ENCODE results near the gene TTC24. TPM values are rescaled to one million over a fixed set of nuclear protein-coding genes. Genes with fewer than 3 reads are reported as not detected.

TTC24 gene
- total RNA-seq: under 1 TPM in 1 of 2 donors, not detected in 1; 0.28 TPM
- long read RNA-seq: 0 reads

- no peak for ATAC-seq
- intact Hi-C loops (cut with DNase I, micrococcal nuclease): no loop called here
- DNase-seq: no peak
Measured at GRCh38 chr1:156579472-156579871, at the start of gene TTC24. Gene TTC24 (plus strand): TSS chr1:156579723. CDS start chr1:156581365, 1,642 bp downstream.

- DNase-seq (no peak), ATAC-seq (no peak)
- intact Hi-C loops (cut with DNase I, micrococcal nuclease): no loop called here
Measured at GRCh38 chr1:156530006-156530405, 49.5 kb upstream of the TTC24 start.

- intact Hi-C loops (cut with DNase I, micrococcal nuclease): no loop called here
- DNase-seq (no peak), ATAC-seq (no peak)
Measured at GRCh38 chr1:156532374-156532773, 47.1 kb upstream of the TTC24 start.

- no peak for DNase-seq
- no peak for ATAC-seq
- intact Hi-C loops (cut with DNase I, micrococcal nuclease): no loop called here
Measured at GRCh38 chr1:156533568-156534220, 45.8 kb upstream of the TTC24 start.

- intact Hi-C loops (cut with DNase I, micrococcal nuclease): no loop called here
- DNase-seq (no peak), ATAC-seq (no peak)
Measured at GRCh38 chr1:156534424-156535060, 45.0 kb upstream of the TTC24 start.

GRCh38 chr1:156537027-156537426 lies 42.5 kb upstream of the TTC24 start:
- intact Hi-C loops (cut with DNase I, micrococcal nuclease): no loop called here
- ATAC-seq (no peak), DNase-seq (no peak)

GRCh38 chr1:156538711-156539440 lies 40.6 kb upstream of the TTC24 start:
- DNase-seq: no peak
- no peak for ATAC-seq
- intact Hi-C loops (cut with DNase I, micrococcal nuclease): no loop called here

- ATAC-seq (no peak), DNase-seq (no peak)
- intact Hi-C loops (cut with DNase I, micrococcal nuclease): no loop called here
Measured at GRCh38 chr1:156539818-156540355, 39.6 kb upstream of the TTC24 start.

GRCh38 chr1:156540955-156541354 lies 38.6 kb upstream of the TTC24 start:
- intact Hi-C loops (cut with DNase I, micrococcal nuclease): no loop called here
- ATAC-seq (no peak), DNase-seq (no peak)

GRCh38 chr1:156543066-156543465 lies 36.5 kb upstream of the TTC24 start:
- no peak for ATAC-seq
- no peak for DNase-seq
- intact Hi-C loops (cut with DNase I, micrococcal nuclease): no loop called here

- intact Hi-C loops (cut with DNase I, micrococcal nuclease): no loop called here
- DNase-seq: no peak
- ATAC-seq: no peak
Measured at GRCh38 chr1:156544592-156545102, 34.9 kb upstream of the TTC24 start.

- intact Hi-C loops (cut with DNase I, micrococcal nuclease): no loop called here
- no peak for DNase-seq
- no peak for ATAC-seq
Measured at GRCh38 chr1:156546267-156546666, 33.3 kb upstream of the TTC24 start.

- no peak for ATAC-seq
- peak in 1 of 2 donors; percentile 1 for DNase-seq
- intact Hi-C loops (cut with DNase I, micrococcal nuclease): no loop called here
Measured at GRCh38 chr1:156547434-156547833, 32.1 kb upstream of the TTC24 start.

- no peak for ATAC-seq
- intact Hi-C loops (cut with DNase I, micrococcal nuclease): no loop called here
- DNase-seq: no peak
Measured at GRCh38 chr1:156547982-156548381, 31.5 kb upstream of the TTC24 start.

- ATAC-seq: no peak
- intact Hi-C loops (cut with DNase I, micrococcal nuclease): no loop called here
Measured at GRCh38 chr1:156549390-156549789, 30.1 kb upstream of the TTC24 start.

GRCh38 chr1:156549831-156550230 lies 29.7 kb upstream of the TTC24 start:
- intact Hi-C loops (cut with DNase I, micrococcal nuclease): no loop called here

More at GRCh38 chr1:156549390-156549789, 30.1 kb upstream of the TTC24 start:
- DNase-seq: no peak

GRCh38 chr1:156550346-156550745 lies 29.2 kb upstream of the TTC24 start:
- no peak for DNase-seq
- intact Hi-C loops (cut with DNase I, micrococcal nuclease): no loop called here
- no peak for ATAC-seq

More at GRCh38 chr1:156549831-156550230, 29.7 kb upstream of the TTC24 start:
- DNase-seq: no peak
- no peak for ATAC-seq

GRCh38 chr1:156551066-156551643 lies 28.4 kb upstream of the TTC24 start:
- intact Hi-C loops (cut with DNase I, micrococcal nuclease): no loop called here
- ATAC-seq (no peak), DNase-seq (no peak)

- intact Hi-C loops (cut with DNase I, micrococcal nuclease): no loop called here
- DNase-seq (no peak), ATAC-seq (no peak)
Measured at GRCh38 chr1:156551869-156552268, 27.7 kb upstream of the TTC24 start.
